Thymus (tissue), 11 donors: Measurements from ENCODE around the gene ERBB4. TPM values are rescaled to one million over a fixed set of nuclear protein-coding genes. Genes with fewer than 3 reads are reported as not detected.

Experiments used
- DNase-seq, 9 donors: peaks; one replicate each; pipeline ENCODE4 v3.0.0-alpha.2; 2013; ENCODE audit warnings: low spot score in 9 of 9, low read depth in 6 of 9, missing footprints in 1 of 9
- H3K27ac ChIP-seq, 2 donors: one replicate each; pipeline ENCODE4 v1.5.1; 2013; ENCODE audit warnings: control low read depth in 1 of 2, low read depth in 1 of 2, low read length in 1 of 2, mild to moderate bottlenecking in 1 of 2, moderate library complexity in 1 of 2
- H3K27me3 ChIP-seq, 2 donors: one replicate each; pipeline ENCODE4 v1.5.1; 2013; ENCODE audit warnings: low read length in 1 of 2; ENCODE audit not compliant: control insufficient read depth in 2 of 2, insufficient read depth in 1 of 2
- H3K36me3 ChIP-seq, 2 donors: one replicate each; pipeline ENCODE4 v1.5.1; 2013; ENCODE audit warnings: low read length in 1 of 2, mild to moderate bottlenecking in 1 of 2, moderate library complexity in 1 of 2; ENCODE audit not compliant: control insufficient read depth in 2 of 2, insufficient read depth in 2 of 2
- H3K4me1 ChIP-seq, 2 donors: one replicate each; pipeline ENCODE4 v1.5.1; 2013; ENCODE audit warnings: low read length in 2 of 2; ENCODE audit not compliant: control insufficient read depth in 2 of 2, insufficient read depth in 2 of 2
- H3K4me3 ChIP-seq, 2 donors: one replicate each; pipeline ENCODE4 v1.5.1; 2013; ENCODE audit warnings: low read length in 2 of 2, control low read depth in 1 of 2, mild to moderate bottlenecking in 1 of 2
- H3K9me3 ChIP-seq, 2 donors: one replicate each; pipeline ENCODE4 v1.5.1; 2013; ENCODE audit warnings: low read length in 1 of 2, mild to moderate bottlenecking in 1 of 2; ENCODE audit not compliant: control insufficient read depth in 2 of 2, insufficient read depth in 1 of 2
- WGBS: extraction: QIAGEN DNeasy Blood & Tissue Kit; methylation state at CpG from one replicate; pipeline ENCODE4 v1.1.7; 2013; 5-methylcytosine and 5-hydroxymethylcytosine counted together
- polyA plus RNA-seq: library from polyadenylated mRNA; stranded (reverse); fragments of 200-250 nt; gene quantifications from one replicate; pipeline ENCODE4 v1.2.3, GENCODE V29; 2013
- total RNA-seq: library from RNA; stranded (reverse); fragments of 120-200 nt; gene quantifications from one replicate; pipeline ENCODE4 v1.2.4, GENCODE V29; 2013
- donor health status: healthy.

The ERBB4 gene
- total and polyA plus RNA-seq, 2 donors, result 0.16 to 0.19 TPM

DNA sequence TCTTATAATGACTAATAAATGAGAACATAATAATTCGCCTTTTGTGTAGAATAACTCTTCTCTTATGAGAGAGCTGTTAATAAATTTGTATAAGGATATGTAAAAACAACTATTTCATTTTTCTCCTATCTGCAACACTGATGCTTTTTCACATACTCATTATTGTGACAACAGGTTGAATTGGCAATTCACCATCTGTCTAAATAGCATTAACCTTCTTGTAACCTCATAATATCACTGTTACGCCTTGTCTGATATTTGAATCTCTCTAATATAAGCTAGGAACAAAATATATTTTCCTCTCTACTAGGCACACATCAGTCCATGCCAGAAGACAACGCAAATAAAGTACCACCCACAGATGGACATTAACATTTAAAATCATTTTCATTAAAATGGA is 1043.3 kb downstream of the ERBB4 start:
- Histone ChIP-seq H3K27me3 (no peaks in the 10 kb centered on the region), H3K27ac (no peak overlapping the region), H3K9me3 (no peaks in the 10 kb centered on the region), H3K36me3 (no peaks in the 10 kb centered on the region), H3K4me3 (no peak overlapping the region), H3K4me1 (no peaks in the 10 kb centered on the region)
- 91% methylated on average over 3 of the region's 3 CpGs for WGBS
- DNase-seq, result no peak

DNA sequence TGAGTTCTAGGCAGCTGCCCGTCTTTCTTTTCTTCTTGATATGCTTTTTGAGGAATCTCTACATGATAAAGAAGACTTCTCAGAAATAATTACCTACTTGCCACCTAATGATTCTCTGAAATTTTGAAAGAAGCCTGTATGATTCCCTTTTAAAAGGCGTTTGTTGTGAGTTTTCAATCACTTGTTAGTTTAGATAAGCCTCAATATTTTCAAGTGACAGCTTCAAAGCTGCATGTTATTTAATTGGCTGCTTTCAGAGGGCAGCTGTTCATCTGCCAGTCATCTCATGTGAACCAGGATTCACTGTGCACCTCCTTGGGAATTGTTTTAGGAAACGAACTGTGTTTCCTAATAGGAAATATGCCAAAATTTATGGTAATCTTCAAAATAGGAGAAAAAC is 1044.1 kb downstream of the ERBB4 start:
- H3K9me3 ChIP-seq, result no peaks in the 10 kb centered on the region
- H3K4me1 ChIP-seq, result no peaks in the 10 kb centered on the region
- no peaks in the 10 kb centered on the region for H3K36me3 ChIP-seq
- H3K27ac ChIP-seq, result no peak overlapping the region
- no peak overlapping the region for H3K4me3 ChIP-seq
- 72% methylated on average over 3 of the region's 3 CpGs for WGBS
- no peaks in the 10 kb centered on the region for H3K27me3 ChIP-seq
- no peak for DNase-seq

DNA sequence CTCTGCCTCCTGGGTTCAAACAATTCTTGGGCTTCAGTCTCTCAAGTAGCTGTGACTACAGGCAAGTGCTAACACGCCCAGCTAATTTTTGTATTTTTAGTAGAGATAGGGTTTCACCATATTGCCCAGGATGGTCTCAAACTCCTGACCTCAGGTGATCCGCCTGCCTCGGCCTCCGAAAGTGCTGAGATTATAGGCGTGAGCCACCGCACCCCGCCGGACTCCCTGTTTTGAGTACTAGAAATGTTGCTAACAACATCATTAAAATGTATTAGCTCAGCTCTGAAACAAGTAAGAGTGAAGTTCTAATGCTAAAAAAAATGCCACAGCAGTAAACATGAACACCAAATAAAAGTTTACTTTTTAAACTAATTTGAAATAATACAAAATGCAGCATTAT is 1044.5 kb downstream of the ERBB4 start:
- no peak for DNase-seq
- Histone ChIP-seq H3K27me3 (no peaks in the 10 kb centered on the region), H3K4me1 (no peaks in the 10 kb centered on the region), H3K9me3 (no peaks in the 10 kb centered on the region), H3K4me3 (no peak overlapping the region), H3K36me3 (no peaks in the 10 kb centered on the region), H3K27ac (no peak overlapping the region)
- 94% methylated on average over 8 of the region's 8 CpGs for WGBS

DNA sequence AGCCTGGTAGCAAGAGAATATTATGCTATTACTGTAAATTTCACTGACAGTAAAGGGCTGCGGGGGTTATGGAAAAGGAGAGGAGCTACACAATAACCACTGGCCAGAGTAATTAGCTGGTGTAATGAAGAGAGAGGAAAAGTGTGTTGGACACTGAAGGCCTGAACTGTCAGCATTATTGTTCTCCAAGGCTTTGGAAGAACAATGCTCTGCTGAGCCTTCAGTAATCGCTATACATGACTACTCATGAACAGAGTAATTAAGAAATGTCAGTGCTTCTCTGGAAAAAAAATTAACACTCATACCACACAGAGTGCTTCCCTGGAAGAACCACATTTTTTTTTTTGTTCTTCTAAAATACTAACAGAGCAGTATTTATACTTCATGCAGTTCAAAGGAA is 1050.9 kb downstream of the ERBB4 start:
- H3K27me3 ChIP-seq, result no peaks in the 10 kb centered on the region
- no peaks in the 10 kb centered on the region for H3K9me3 ChIP-seq
- no peak for DNase-seq
- H3K4me1 ChIP-seq, result no peaks in the 10 kb centered on the region
- no peak overlapping the region for H3K4me3 ChIP-seq
- H3K36me3 ChIP-seq, result no peaks in the 10 kb centered on the region
- 89% methylated on average over 2 of the region's 2 CpGs for WGBS
- no peak overlapping the region for H3K27ac ChIP-seq

DNA sequence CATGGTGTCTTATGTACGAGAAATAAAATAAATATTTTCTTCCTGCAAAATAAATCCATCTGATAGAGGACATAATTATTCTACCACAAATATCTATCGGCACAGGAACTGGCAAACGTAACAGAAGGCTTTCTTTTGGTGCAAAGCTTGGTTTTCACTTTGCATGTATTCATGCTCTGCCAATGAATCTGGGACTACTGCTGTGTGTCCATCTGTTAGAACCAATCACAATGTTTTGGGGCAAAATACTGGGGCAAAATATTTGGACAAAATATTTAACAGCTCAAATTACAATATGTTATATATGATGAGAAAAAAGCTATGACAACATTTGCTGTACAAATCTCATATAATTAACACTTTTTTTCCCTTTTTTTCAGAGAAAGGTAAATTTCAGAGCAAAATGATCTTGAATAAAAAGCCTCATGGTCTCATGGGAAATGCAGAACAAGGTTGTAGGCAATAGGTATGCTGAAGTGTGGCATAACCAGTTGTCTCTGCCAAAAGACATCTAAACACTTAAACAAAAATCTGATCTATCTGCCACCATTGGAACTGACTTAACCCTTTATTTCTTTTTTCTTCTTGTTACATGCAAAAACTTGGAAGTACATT is 1059.0 kb downstream of the ERBB4 start:
- no peak for DNase-seq
- Histone ChIP-seq H3K36me3 (no peaks in the 10 kb centered on the region), H3K27ac (no peak overlapping the region), H3K4me1 (no peaks in the 10 kb centered on the region), H3K27me3 (no peaks in the 10 kb centered on the region), H3K9me3 (no peaks in the 10 kb centered on the region), H3K4me3 (no peak overlapping the region)
- WGBS, result 90% methylated on average over 3 of the region's 3 CpGs

DNA sequence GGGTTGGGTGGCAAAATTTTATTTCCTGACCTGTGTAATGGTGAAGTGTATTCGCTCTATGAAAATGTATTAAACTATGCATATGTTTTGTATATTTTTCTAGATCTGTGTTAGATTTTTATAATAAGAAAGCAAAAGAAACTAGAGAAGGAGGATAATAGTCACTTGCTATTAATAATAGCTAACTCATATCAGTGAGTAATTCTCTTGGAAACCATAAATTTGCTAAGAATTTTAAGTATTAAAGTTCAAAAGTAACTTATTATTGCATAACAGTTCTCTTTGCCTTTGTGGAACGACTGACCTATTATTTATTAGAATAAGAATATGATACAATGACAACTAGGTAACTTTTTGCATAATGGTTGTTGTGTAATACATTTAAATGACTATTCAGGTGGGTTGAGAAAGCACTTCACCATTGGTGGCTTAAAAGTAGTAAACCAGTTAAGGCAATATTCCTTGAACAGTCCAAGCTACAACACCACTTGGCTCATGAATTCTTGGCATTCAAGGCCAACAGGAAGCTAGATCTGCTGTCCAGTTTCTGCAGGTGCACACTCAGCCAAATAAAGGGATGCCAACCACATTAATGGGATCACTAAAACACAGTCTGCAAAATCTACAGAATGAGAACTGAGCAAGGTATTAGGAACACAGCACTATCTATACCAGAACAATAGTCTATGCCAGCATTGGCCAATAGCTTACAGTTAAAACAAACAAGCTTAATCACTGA is 1060.9 kb downstream of the ERBB4 start:
- no peak overlapping the region for H3K27ac ChIP-seq
- 87% methylated on average over 2 of the region's 2 CpGs for WGBS

DNA sequence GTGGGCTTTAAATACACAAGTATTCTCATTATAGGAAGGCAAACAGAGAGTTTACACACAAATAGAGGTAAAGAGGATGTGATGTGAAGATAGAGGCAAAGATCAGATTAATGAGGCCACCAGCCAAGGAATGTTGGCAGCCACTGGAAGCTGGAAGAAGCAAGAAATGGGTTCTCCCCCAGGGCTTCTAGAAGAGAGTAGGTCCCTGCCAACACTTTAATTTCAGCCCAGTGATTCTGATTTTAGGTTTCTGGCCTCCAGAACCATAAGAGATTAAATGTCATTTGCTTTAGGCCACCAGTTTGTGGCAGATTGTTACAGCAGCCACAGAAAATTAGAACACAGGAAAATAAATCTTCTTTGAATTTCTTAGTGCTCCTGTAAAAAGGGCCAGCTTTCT is 1065.5 kb downstream of the ERBB4 start:
- Histone ChIP-seq H3K36me3 (no peaks in the 10 kb centered on the region), H3K27ac (no peak overlapping the region), H3K4me3 (no peak overlapping the region), H3K9me3 (no peaks in the 10 kb centered on the region), H3K27me3 (no peaks in the 10 kb centered on the region), H3K4me1 (no peaks in the 10 kb centered on the region)
- DNase-seq, result no peak

More for the DNA sequence above, 1060.9 kb downstream of the ERBB4 start:
- H3K36me3 ChIP-seq, result no peaks in the 10 kb centered on the region
- DNase-seq, result no peak
- H3K4me3 ChIP-seq, result no peak overlapping the region
- no peaks in the 10 kb centered on the region for H3K9me3 ChIP-seq
- no peaks in the 10 kb centered on the region for H3K27me3 ChIP-seq
- no peaks in the 10 kb centered on the region for H3K4me1 ChIP-seq

DNA sequence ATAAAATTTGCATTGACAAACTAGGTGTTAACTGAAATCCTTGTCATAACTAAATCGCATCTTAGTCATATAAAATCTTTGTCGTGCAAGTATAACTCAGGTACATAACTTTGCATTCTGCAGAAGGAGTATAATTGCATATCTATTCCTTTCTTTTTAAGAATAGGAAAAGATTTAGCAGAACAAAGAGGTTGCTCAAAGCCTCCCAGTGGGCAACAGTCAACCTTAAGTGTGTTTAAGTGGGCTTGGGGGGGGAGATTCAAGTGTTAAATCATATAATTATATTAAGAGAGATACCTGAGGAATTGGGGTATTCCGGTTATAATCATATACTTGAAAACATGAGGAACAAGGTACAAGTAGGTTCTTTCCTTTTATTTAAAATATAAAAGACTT is 1068.9 kb downstream of the ERBB4 start:
- Histone ChIP-seq H3K36me3 (no peaks in the 10 kb centered on the region), H3K27ac (no peak overlapping the region), H3K9me3 (no peaks in the 10 kb centered on the region), H3K27me3 (no peaks in the 10 kb centered on the region), H3K4me1 (no peaks in the 10 kb centered on the region), H3K4me3 (no peak overlapping the region)
- 81% methylated on average over 3 of the region's 3 CpGs for WGBS
- DNase-seq, result no peak

DNA sequence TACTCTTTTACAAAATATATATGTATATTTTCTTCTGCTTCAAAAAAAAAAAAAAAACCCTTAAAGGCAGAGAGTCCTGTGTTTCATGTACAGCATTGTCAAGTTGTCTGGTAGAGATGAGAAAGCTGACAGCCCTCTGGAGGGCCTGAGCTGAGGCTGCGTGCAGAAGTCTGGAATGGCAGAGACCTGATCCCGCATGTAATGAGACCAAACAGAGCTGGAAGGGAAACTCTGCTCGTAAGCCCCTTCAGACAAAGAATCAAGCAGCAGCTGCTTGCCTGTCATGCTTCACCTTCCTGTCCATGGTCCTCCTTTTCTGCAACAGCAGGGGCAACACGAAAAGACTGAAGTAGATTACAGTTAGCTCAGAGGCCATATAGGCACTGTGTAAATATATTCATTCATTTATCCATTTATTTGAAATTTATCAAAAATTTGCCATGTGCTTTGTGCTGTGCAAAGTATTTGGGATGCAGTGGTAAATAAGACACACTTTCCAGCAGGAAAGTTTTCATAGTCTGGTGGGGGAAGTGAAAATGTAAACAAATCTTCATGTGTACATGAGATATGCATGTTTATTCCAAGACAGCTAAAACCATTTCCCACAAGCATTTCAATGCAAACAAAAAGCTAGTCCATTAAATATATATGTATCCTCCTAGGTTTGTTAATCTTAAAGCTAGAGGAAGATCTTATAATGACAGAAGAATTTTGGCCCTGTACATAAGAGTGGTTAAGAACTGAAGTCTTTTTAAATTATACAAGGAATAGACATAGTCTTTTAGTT is 1069.5 kb downstream of the ERBB4 start:
- no peak overlapping the region for H3K27ac ChIP-seq
- 48% methylated on average over 4 of the region's 4 CpGs for WGBS
- no peaks in the 10 kb centered on the region for H3K4me1 ChIP-seq
- no peaks in the 10 kb centered on the region for H3K9me3 ChIP-seq
- H3K4me3 ChIP-seq, result no peak overlapping the region
- no peak for DNase-seq
- no peaks in the 10 kb centered on the region for H3K27me3 ChIP-seq
- H3K36me3 ChIP-seq, result no peaks in the 10 kb centered on the region
